Breast epithelium (tissue), 4 donors: ENCODE measurements around the gene LAP3. TPM values are rescaled to one million over a fixed set of nuclear protein-coding genes. Genes with fewer than 3 reads are reported as not detected.
"Not testable (repeated sequence)": the region's sequence is repeated elsewhere in the genome, so short reads cannot be mapped to it uniquely, and the experiment has no call there.

Experiments
- DNase-seq, 2 donors: peaks; one replicate each; pipeline ENCODE4 v3.0.0-alpha.2; 2019; ENCODE audit warnings: low spot score in 2 of 2
- H3K27ac ChIP-seq, 2 donors: fragments of 200-600 bp; sonication (generic) in 1 of 2; one replicate each; pipeline ENCODE4 v1.5.1; 2016 to 2019; ENCODE audit warnings: mild to moderate bottlenecking in 1 of 2
- H3K27me3 ChIP-seq, 2 donors: fragments of 200-600 bp; sonication (generic) in 1 of 2; one replicate each; pipeline versions ENCODE4 v1.5.1 to v1.6.0; 2017 to 2019; ENCODE audit warnings: control low read depth in 1 of 2, mild to moderate bottlenecking in 1 of 2
- H3K36me3 ChIP-seq: fragments of 200-600 bp; one replicate; pipeline ENCODE4 v1.5.1; 2019
- H3K4me1 ChIP-seq, 2 donors: fragments of 200-600 bp; sonication (generic); one replicate each; pipeline ENCODE4 v1.5.1; 2016 to 2019; ENCODE audit warnings: control low read depth in 1 of 2
- H3K4me3 ChIP-seq, 3 donors: fragments of 200-600 bp; sonication (generic); 1 replicate in 2 of 3; 2 replicates in 1 of 3; pipeline ENCODE4 v1.5.1; 2016 to 2019; ENCODE audit warnings: mild to moderate bottlenecking in 3 of 3, moderate library complexity in 2 of 3
- H3K9me3 ChIP-seq, 2 donors: fragments of 200-600 bp; sonication (generic) in 1 of 2; one replicate each; pipeline ENCODE4 v1.5.1; 2016 to 2019; ENCODE audit warnings: control low read depth in 1 of 2
- CTCF ChIP-seq, 3 donors: fragments of 450-650 bp; IDR thresholded peaks; one replicate each; pipeline ENCODE4 v1.5.1; 2016 to 2017; ENCODE audit warnings: antibody characterized with exemption in 3 of 3, mild to moderate bottlenecking in 3 of 3, moderate library complexity in 3 of 3
- POLR2A ChIP-seq: fragments of 450-650 bp; IDR thresholded peaks from one replicate; pipeline ENCODE4 v1.6.1; 2016; ENCODE audit warnings: antibody characterized with exemption, mild to moderate bottlenecking, moderate library complexity
- POLR2AphosphoS5 ChIP-seq, 3 donors: sonication (generic); formaldehyde crosslinking; IDR thresholded peaks; one replicate each; pipeline ENCODE4 v1.6.1; 2017; ENCODE audit warnings: antibody characterized with exemption in 3 of 3
- intact Hi-C: fragments of 100-400 bp; cut with DNase I; formaldehyde crosslinking; loops from one replicate; pipeline ENCODE4 v1.15.1; 2023; ENCODE audit warnings: low total_unique reads
- total RNA-seq, 3 donors: library from RNA; depleted of rRNA; stranded (reverse); fragments of >200 nt; gene quantifications; one replicate each; pipeline ENCODE4 v1.1.0, GENCODE V29; 2016

LAP3 gene
- total RNA-seq, 3 donors from 2014 or later = 72.4 to 93.4 (median 81.0) TPM

DNA sequence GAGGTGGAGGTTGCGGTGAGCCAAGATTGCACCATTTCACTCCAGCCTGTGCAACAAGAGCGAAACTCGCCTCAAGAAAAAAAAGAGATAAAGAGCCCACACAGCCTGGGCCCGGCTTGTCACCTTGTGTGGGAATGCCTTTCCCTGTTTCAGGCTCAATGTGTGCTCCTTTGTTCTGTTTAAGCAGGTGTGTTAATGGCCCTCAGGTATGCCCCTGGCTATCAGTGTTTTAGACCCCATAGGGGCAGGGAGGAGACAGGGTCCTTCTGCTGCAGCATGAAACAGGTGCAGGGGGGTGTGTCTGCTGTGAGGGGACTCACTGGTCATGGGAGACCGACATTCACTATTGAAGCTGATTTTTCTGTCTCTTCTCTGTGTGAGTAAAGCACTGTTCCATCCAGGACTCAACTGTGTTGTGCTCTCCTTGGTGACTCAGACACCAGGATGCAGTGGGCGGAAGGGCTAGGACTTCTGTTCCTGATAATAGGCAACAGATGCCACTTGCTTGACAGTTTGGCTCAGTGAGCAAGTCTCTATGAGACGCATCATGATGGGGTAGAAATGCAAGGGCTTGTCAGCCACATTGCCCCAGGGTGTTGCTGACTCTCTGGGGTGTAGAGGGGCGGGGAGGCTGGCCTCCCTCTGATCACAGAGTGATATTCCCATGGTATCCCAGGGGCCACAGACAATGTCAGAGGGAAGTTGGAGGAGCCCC, 15.6 kb upstream of the LAP3 start:
- Histone ChIP-seq H3K36me3 (no peaks in the 10 kb centered on the region), H3K9me3 (no peaks in the 10 kb centered on the region), H3K27ac (no peak overlapping the region), H3K4me3 (no peak overlapping the region), H3K4me1 (no peaks in the 10 kb centered on the region), H3K27me3 (no peaks in the 10 kb centered on the region)
- intact Hi-C loops = no loop called here
- TF ChIP-seq POLR2A = no peak
- TF ChIP-seq POLR2AphosphoS5 (IDR thresholded peaks at IDR 0.05) = no peak
- TF ChIP-seq CTCF (IDR thresholded peaks at IDR 0.05) = no peak
- no peak for DNase-seq

- intact Hi-C loops = no loop called here
- DNase-seq = no peak
- TF ChIP-seq POLR2A = no peak
- TF ChIP-seq CTCF (IDR thresholded peaks at IDR 0.05) = no peak
- TF ChIP-seq POLR2AphosphoS5 (IDR thresholded peaks at IDR 0.05) = no peak
- no peaks in the 10 kb centered on the region for H3K4me1 ChIP-seq
- no peaks in the 10 kb centered on the region for H3K27me3 ChIP-seq
- H3K27ac ChIP-seq = no peak overlapping the region
- H3K9me3 ChIP-seq = no peaks in the 10 kb centered on the region
- H3K4me3 ChIP-seq = no peak overlapping the region
- no peaks in the 10 kb centered on the region for H3K36me3 ChIP-seq
Measured at GRCh38 chr4:17562157-17562556, 14.8 kb upstream of the LAP3 start.

DNA sequence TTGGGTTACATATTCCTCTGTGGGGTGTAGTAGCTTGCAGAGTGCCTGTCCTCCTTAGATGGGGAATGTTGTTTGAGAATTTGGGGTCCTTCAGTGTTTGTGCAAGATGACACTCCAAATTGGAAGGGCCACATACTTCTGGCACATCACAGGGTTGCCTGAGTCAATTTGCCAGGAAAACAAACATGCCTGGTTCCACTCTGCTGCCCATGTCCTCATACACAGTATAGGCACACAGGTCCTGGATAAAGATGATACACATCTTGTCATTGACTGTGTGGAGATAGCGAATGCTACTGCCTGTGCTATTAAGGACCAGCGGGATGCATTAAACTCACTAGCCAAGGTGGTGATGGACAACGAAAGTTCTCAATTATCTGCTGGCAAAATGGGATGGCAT, 11.2 kb upstream of the LAP3 start:
- no peak for DNase-seq
- no peaks in the 10 kb centered on the region for H3K9me3 ChIP-seq
- TF ChIP-seq POLR2AphosphoS5 (IDR thresholded peaks at IDR 0.05) (no peak), CTCF (IDR thresholded peaks at IDR 0.05) (no peak)
- H3K27me3 ChIP-seq = no peaks in the 10 kb centered on the region
- no peaks in the 10 kb centered on the region for H3K36me3 ChIP-seq
- no peak overlapping the region for H3K4me3 ChIP-seq
- no peak overlapping the region for H3K27ac ChIP-seq
- intact Hi-C loops = loop anchor here (1.0 kb wide), 1 partner anchor 57 kb away; no protein-coding TSS in a partner anchor
- H3K4me1 ChIP-seq = no peaks in the 10 kb centered on the region

GRCh38 chr4:17567271-17567670, 9.7 kb upstream of the LAP3 start:
- intact Hi-C loops = no loop called here
- no peak overlapping the region for H3K27ac ChIP-seq
- no peaks in the 10 kb centered on the region for H3K36me3 ChIP-seq
- no peaks in the 10 kb centered on the region for H3K4me1 ChIP-seq
- DNase-seq = no peak
- H3K27me3 ChIP-seq = no peaks in the 10 kb centered on the region
- H3K9me3 ChIP-seq = no peaks in the 10 kb centered on the region
- H3K4me3 ChIP-seq = no peak overlapping the region
- no peak for TF ChIP-seq POLR2A
- TF ChIP-seq CTCF (IDR thresholded peaks at IDR 0.05) = no peak
- no peak for TF ChIP-seq POLR2AphosphoS5 (IDR thresholded peaks at IDR 0.05)

DNA sequence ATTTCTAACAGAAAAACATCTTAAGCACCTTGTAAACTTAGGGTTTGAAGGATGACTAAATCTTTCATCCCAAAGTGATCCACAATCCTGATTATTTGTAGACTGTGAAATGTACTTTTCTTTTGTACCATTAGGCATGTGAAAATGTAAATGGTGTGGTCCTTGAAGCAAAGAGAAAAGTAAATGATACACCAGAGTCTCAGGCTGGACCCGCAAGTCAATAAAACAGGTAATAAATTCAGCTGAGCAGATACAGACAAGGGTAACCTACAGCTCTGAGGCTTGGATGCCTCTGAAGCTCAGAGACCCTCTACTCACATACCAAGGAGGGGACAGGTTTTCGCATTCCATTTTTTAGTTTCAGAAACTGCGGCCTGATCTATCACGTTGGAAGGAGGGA, 2.8 kb upstream of the LAP3 start:
- H3K4me3 ChIP-seq = no peak overlapping the region
- H3K4me1 ChIP-seq = no peaks in the 10 kb centered on the region
- H3K9me3 ChIP-seq = no peaks in the 10 kb centered on the region
- TF ChIP-seq POLR2AphosphoS5 (IDR thresholded peaks at IDR 0.05) = no peak
- TF ChIP-seq CTCF (IDR thresholded peaks at IDR 0.05) = no peak
- TF ChIP-seq POLR2A = no peak
- no peak overlapping the region for H3K27ac ChIP-seq
- intact Hi-C loops = no loop called here
- DNase-seq = no peak
- no peaks in the 10 kb centered on the region for H3K27me3 ChIP-seq
- H3K36me3 ChIP-seq = no peaks in the 10 kb centered on the region

DNA sequence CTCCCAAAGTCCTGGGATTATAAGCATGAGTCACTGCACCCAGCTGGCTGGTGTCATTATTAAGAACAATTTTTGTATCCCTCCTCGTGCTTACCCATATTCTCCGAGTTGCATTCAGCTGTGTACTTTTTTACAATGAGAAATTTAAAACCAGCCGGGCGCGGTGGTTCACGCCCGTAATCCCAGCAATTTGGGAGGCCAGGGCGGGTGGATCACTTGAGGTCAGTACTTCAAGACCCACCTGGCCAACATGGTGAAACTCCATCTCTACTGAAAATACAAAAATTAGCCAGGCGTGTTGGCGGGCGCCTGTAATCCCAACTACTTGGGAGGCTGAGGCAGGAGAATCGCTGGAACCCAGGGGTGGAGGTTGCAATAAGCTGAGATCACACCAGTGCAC, 1.8 kb upstream of the LAP3 start:
- H3K9me3 ChIP-seq, DNase-seq, H3K4me1 ChIP-seq, H3K27ac ChIP-seq, H3K36me3 ChIP-seq, H3K4me3 ChIP-seq, intact Hi-C loops, H3K27me3 ChIP-seq: not testable (repeated sequence)
